HCT116 (cell line): ENCODE measurements around the gene CAND2. TPM values are rescaled to one million over a fixed set of nuclear protein-coding genes. Genes with fewer than 3 reads are reported as not detected.

Experiments used
- ATAC-seq: fragments of 200-7000 bp; cut with Tn5 transposase; 2 replicates; pipeline ENCODE4 v1.9.1; 2020; ENCODE audit warnings: mild to moderate bottlenecking, moderate library complexity
- BruUV-seq: library from RNA; stranded (reverse); fragments of 400-500 nt; replicated peaks from 2 replicates; lab custom pipeline; 2021; lab: Mats Ljungman, UMichigan
- CTCF ChIA-PET: fragments of 300-600 bp; sonication (Branson Sonifier 250); formaldehyde crosslinking; loops from one replicate; lab custom pipeline; 2021; ENCODE audit warnings: antibody characterized with exemption; lab: Charles Lee
- POLR2A ChIA-PET: fragments of 300-600, 350-600 bp; sonication (Branson Sonifier 250); formaldehyde crosslinking; loops from one replicate; lab custom pipeline; 2021; ENCODE audit warnings: antibody characterized with exemption; lab: Charles Lee
- RAD21 ChIA-PET, 2 experiments: fragments of 300-600 bp; sonication (Branson Sonifier 250); formaldehyde crosslinking; loops; one replicate each; lab custom pipeline; 2023; ENCODE audit warnings: low total read pairs in 2 of 2; ENCODE audit not compliant: uncharacterized antibody in 2 of 2, unreplicated experiment in 2 of 2, low non-redundant PET in 1 of 2; lab: Charles Lee
- DNase-seq: peaks from one replicate; pipeline ENCODE4 v3.0.0-alpha.2; 2010; ENCODE audit warnings: low read depth, low spot score
- H2AFZ ChIP-seq: fragments of 200-600 bp; shearing (Covaris generic), sonication (generic); 2 replicates; pipeline ENCODE4 v1.6.1; 2017; ENCODE audit warnings: low read depth, mixed run types, mixed read lengths, antibody characterized with exemption, low read length; ENCODE audit not compliant: poor library complexity, severe bottlenecking
- H3K27ac ChIP-seq: 2 replicates; pipeline ENCODE4 v1.5.1; 2012; ENCODE audit warnings: low read depth, low read length
- H3K27me3 ChIP-seq: fragments of 200-600 bp; sonication (generic); 2 replicates; pipeline ENCODE4 v1.6.1; 2016; ENCODE audit warnings: mixed run types, low read length, mixed read lengths; ENCODE audit not compliant: insufficient read depth
- H3K36me3 ChIP-seq, 2 experiments: fragments of 200-500 bp in 1 of 2; fragments of 200-600 bp in 1 of 2; sonication (Bioruptor generic) in 1 of 2; sonication (generic) in 1 of 2; 2 replicates each; pipeline versions ENCODE4 v1.5.1 to v1.6.1; 2014 to 2016; ENCODE audit warnings: low read length in 2 of 2, inconsistent platforms in 1 of 2, mixed read lengths in 1 of 2, mixed run types in 1 of 2; ENCODE audit not compliant: insufficient read depth in 2 of 2, control insufficient read depth in 1 of 2
- H3K4me1 ChIP-seq, 2 experiments: fragments of 200-600 bp in 1 of 2; sonication (generic) in 1 of 2; 2 replicates each; pipeline versions ENCODE4 v1.5.1 to v1.6.1; 2012 to 2017; ENCODE audit warnings: low read length in 2 of 2, inconsistent platforms in 1 of 2, mild to moderate bottlenecking in 1 of 2, mixed read lengths in 1 of 2, mixed run types in 1 of 2, moderate library complexity in 1 of 2; ENCODE audit not compliant: insufficient read depth in 2 of 2, control insufficient read depth in 1 of 2
- H3K4me2 ChIP-seq: fragments of 200-600 bp; sonication (generic); 2 replicates; pipeline ENCODE4 v1.6.1; 2017; ENCODE audit warnings: mixed run types, low read length, mixed read lengths
- H3K4me3 ChIP-seq, 2 experiments: fragments of 200-600 bp in 1 of 2; sonication (generic) in 1 of 2; replicated peaks in 1 of 2; 2 replicates each; pipeline ENCODE4 v1.5.1; 2011 to 2016; ENCODE audit warnings: low read length in 2 of 2, control low read depth in 1 of 2, low read depth in 1 of 2, mild to moderate bottlenecking in 1 of 2, mixed read lengths in 1 of 2, mixed run types in 1 of 2
- H3K79me2 ChIP-seq: fragments of 200-600 bp; sonication (generic); 2 replicates; pipeline ENCODE4 v1.6.1; 2017; ENCODE audit warnings: mild to moderate bottlenecking, mixed run types, low read length, moderate library complexity, mixed read lengths; ENCODE audit not compliant: insufficient read depth
- H3K9ac ChIP-seq: fragments of 200-600 bp; sonication (generic); 2 replicates; pipeline ENCODE4 v1.6.1; 2016; ENCODE audit warnings: low read length, mixed read lengths
- H3K9me2 ChIP-seq: fragments of 200-600 bp; sonication (generic), shearing (Covaris generic); 2 replicates; pipeline ENCODE4 v1.6.1; 2017; ENCODE audit warnings: mixed run types, mild to moderate bottlenecking, moderate library complexity; ENCODE audit not compliant: insufficient read depth
- H3K9me3 ChIP-seq, 2 experiments: fragments of 200-500 bp in 1 of 2; fragments of 200-600 bp in 1 of 2; sonication (Bioruptor generic) in 1 of 2; sonication (generic) in 1 of 2; 2 replicates each; pipeline ENCODE4 v1.6.1; 2014 to 2017; ENCODE audit warnings: low read length in 2 of 2, mixed read lengths in 2 of 2, inconsistent platforms in 1 of 2, low read depth in 1 of 2, mild to moderate bottlenecking in 1 of 2, mixed run types in 1 of 2, moderate library complexity in 1 of 2; ENCODE audit not compliant: control insufficient read depth in 1 of 2, insufficient read depth in 1 of 2
- H4K20me1 ChIP-seq: fragments of 200-600 bp; sonication (generic), shearing (Covaris generic); 2 replicates; pipeline ENCODE4 v1.6.1; 2017; ENCODE audit warnings: mixed run types, mild to moderate bottlenecking, moderate library complexity; ENCODE audit not compliant: insufficient read depth
- CBX3 ChIP-seq: IDR thresholded peaks from 2 replicates; pipeline ENCODE4 v1.6.1; 2012; ENCODE audit warnings: low read depth
- CTCF ChIP-seq, 3 experiments: fragments of 200-600 bp in 1 of 3; sonication (generic) in 1 of 3; IDR thresholded peaks in 2 of 3; conservative IDR thresholded peaks in 1 of 3; 2 replicates each; pipeline ENCODE4 v1.5.1; 2012 to 2017; ENCODE audit warnings: low read depth in 2 of 3, low read length in 2 of 3, antibody characterized with exemption in 1 of 3, borderline replicate concordance in 1 of 3, control low read depth in 1 of 3, mild to moderate bottlenecking in 1 of 3, mixed read lengths in 1 of 3, mixed run types in 1 of 3, moderate library complexity in 1 of 3; ENCODE audit not compliant: insufficient read depth in 1 of 3
- MAX ChIP-seq: IDR thresholded peaks from 2 replicates; pipeline ENCODE4 v1.6.1; 2012
- POLR2A ChIP-seq: IDR thresholded peaks from 2 replicates; pipeline ENCODE4 v1.7.0; 2011; ENCODE audit warnings: borderline replicate concordance; ENCODE audit not compliant: insufficient read depth, insufficient read length; ENCODE audit errors: extremely low read depth
- POLR2AphosphoS5 ChIP-seq: IDR thresholded peaks from 2 replicates; pipeline ENCODE4 v1.6.1; 2011; ENCODE audit warnings: mild to moderate bottlenecking, low read depth, low read length, moderate library complexity
- RAD21 ChIP-seq: IDR thresholded peaks from 2 replicates; pipeline ENCODE4 v1.6.1; 2012; ENCODE audit warnings: low read depth, mild to moderate bottlenecking
- SIN3A ChIP-seq: IDR thresholded peaks from 2 replicates; pipeline ENCODE4 v1.6.1; 2012; ENCODE audit warnings: low read depth
- SP1 ChIP-seq: IDR thresholded peaks from 2 replicates; pipeline ENCODE4 v1.6.1; 2012; ENCODE audit warnings: low read depth
- SRF ChIP-seq: IDR thresholded peaks from 2 replicates; pipeline ENCODE4 v1.6.1; 2012; ENCODE audit warnings: low read depth
- TCF7L2 ChIP-seq: IDR thresholded peaks from 2 replicates; pipeline ENCODE4 v1.7.0; 2011; ENCODE audit warnings: borderline replicate concordance, inconsistent platforms; ENCODE audit not compliant: insufficient read depth, insufficient read length; ENCODE audit errors: extremely low read depth
- YY1 ChIP-seq: IDR thresholded peaks from 2 replicates; pipeline ENCODE4 v1.6.1; 2011; ENCODE audit warnings: low read length, low read depth, moderate library complexity, mild to moderate bottlenecking; ENCODE audit not compliant: insufficient replicate concordance; ENCODE audit errors: extremely low read depth
- ZBTB33 ChIP-seq: IDR thresholded peaks from 2 replicates; pipeline ENCODE4 v1.6.1; 2011; ENCODE audit warnings: mild to moderate bottlenecking, low read length, moderate library complexity; ENCODE audit not compliant: insufficient replicate concordance; ENCODE audit errors: extremely low read depth
- ZFX ChIP-seq: fragments of 450-650 bp; IDR thresholded peaks from 2 replicates; pipeline ENCODE4 v1.6.1; 2017
- ZNF274 ChIP-seq: fragments of 200-500 bp; sonication (Bioruptor generic); IDR thresholded peaks from 2 replicates; pipeline ENCODE4 v1.6.1; 2014; ENCODE audit warnings: mild to moderate bottlenecking, low read depth, low read length, inconsistent platforms
- intact Hi-C: fragments of 100-400 bp; cut with micrococcal nuclease; formaldehyde crosslinking; loops from 2 replicates; pipeline ENCODE4 v1.10.0; 2022
- total RNA-seq: library from RNA; stranded (reverse); gene quantifications from one replicate; pipeline ENCODE4 v1.2.1, GENCODE V29; 2021; ENCODE audit not compliant: unreplicated experiment

The CAND2 gene
- total RNA-seq, 1 experiment from 2014 or later = not detected

- Histone ChIP-seq H3K9me2 (no peaks in the 10 kb centered on the region), H2AFZ (no peak overlapping the region), H3K4me1 (no peaks in the 10 kb centered on the region), H3K27me3 (no peaks in the 10 kb centered on the region), H3K4me2 (no peak overlapping the region), H3K9me3 (no peaks in the 10 kb centered on the region), H3K36me3 (no peaks in the 10 kb centered on the region), H3K4me3 (no peak overlapping the region), H3K27ac (no peak overlapping the region), H3K79me2 (no peaks in the 10 kb centered on the region), H3K9ac (no peak overlapping the region), H4K20me1 (no peaks in the 10 kb centered on the region)
- ChIA-PET CTCF (no interaction called here), POLR2A (no interaction called here), RAD21 (no interaction called here)
- intact Hi-C loops = no loop called here
- no peak for DNase-seq
- no TSS peak for BruUV-seq
- TF ChIP-seq CBX3 = no peak
- no peak for TF ChIP-seq ZNF274
- TF ChIP-seq YY1 = no peak
- no peak for TF ChIP-seq POLR2AphosphoS5
- no peak for TF ChIP-seq SP1
- TF ChIP-seq SIN3A = no peak
- no peak for TF ChIP-seq TCF7L2
- TF ChIP-seq ZFX = no peak
- no peak for TF ChIP-seq POLR2A
- TF ChIP-seq SRF = no peak
- no peak for TF ChIP-seq RAD21
- TF ChIP-seq MAX = no peak
- TF ChIP-seq CTCF (IDR thresholded peaks at IDR 0.05 in 2 of 3, conservative IDR thresholded peaks at IDR 0.05 in 1 of 3; ENCODE audit: borderline replicate concordance in 1 of 3, insufficient read depth in 1 of 3, low read depth in 2 of 3, low read length in 2 of 3) = no peak
- no peak for TF ChIP-seq ZBTB33
- TF ChIP-seq, all 23 proteins: peak for 0
- ATAC-seq = no peak
Observed at GRCh38 chr3:12785096-12785495, 11.4 kb upstream of the CAND2 start.
